HG02943 (cell line): ENCODE data around the gene TIAL1.
"Not testable (repeated sequence)": the region's sequence is repeated elsewhere in the genome, so short reads cannot be mapped to it uniquely, and the experiment has no call there.

Experiments
- ATAC-seq: cut with Tn5 transposase; IDR thresholded peaks from one replicate; pipeline ENCODE4 v1.9.1; 2021; ENCODE audit warnings: mild to moderate bottlenecking, low read depth, moderate library complexity; ENCODE audit not compliant: unreplicated experiment

Gene TIAL1

GRCh38 chr10:119616882-119617570 is 20.3 kb upstream of the TIAL1 start:
- no peak for ATAC-seq

- ATAC-seq: no peak
Measured at GRCh38 chr10:119614686-119615085, 17.9 kb upstream of the TIAL1 start.

- ATAC-seq: no peak
Measured at GRCh38 chr10:119613741-119614140, 17.0 kb upstream of the TIAL1 start.

- ATAC-seq: no peak
Measured at GRCh38 chr10:119611433-119611832, 14.7 kb upstream of the TIAL1 start.

- no peak for ATAC-seq
Measured at GRCh38 chr10:119609516-119609915, 12.8 kb upstream of the TIAL1 start.

- no peak for ATAC-seq
Measured at GRCh38 chr10:119608316-119609155, 11.8 kb upstream of the TIAL1 start.

- no peak for ATAC-seq
Measured at GRCh38 chr10:119604468-119604867, 7.7 kb upstream of the TIAL1 start.

GRCh38 chr10:119602241-119603095 is 5.7 kb upstream of the TIAL1 start:
- ATAC-seq: no peak

- ATAC-seq: no peak
Measured at GRCh38 chr10:119598397-119598796, 1.6 kb upstream of the TIAL1 start.

GRCh38 chr10:119597405-119598186 is 832 bp upstream of the TIAL1 start:
- no peak for ATAC-seq

- peak; percentile 5 for ATAC-seq
Measured at GRCh38 chr10:119595676-119596515, 868 bp downstream of the TIAL1 start.

GRCh38 chr10:119595134-119595675 is 1.6 kb downstream of the TIAL1 start:
- ATAC-seq: no peak

GRCh38 chr10:119588071-119588470 is 8.7 kb downstream of the TIAL1 start:
- no peak for ATAC-seq

GRCh38 chr10:119578355-119578754 is 18.4 kb downstream of the TIAL1 start:
- no peak for ATAC-seq

GRCh38 chr10:119575991-119576390 is 20.8 kb downstream of the TIAL1 start:
- no peak for ATAC-seq

- ATAC-seq: no peak
Measured at GRCh38 chr10:119575506-119575905, 21.3 kb downstream of the TIAL1 start.

- no peak for ATAC-seq
Measured at GRCh38 chr10:119567978-119568377, 28.8 kb downstream of the TIAL1 start.

GRCh38 chr10:119562097-119562496 is 34.7 kb downstream of the TIAL1 start:
- no peak for ATAC-seq

- ATAC-seq: not testable (repeated sequence)
Measured at GRCh38 chr10:119559511-119559910, 37.3 kb downstream of the TIAL1 start.
